HepG2 (cell line): ENCODE measurements around the gene CSNK2A1. TPM values are rescaled to one million over a fixed set of nuclear protein-coding genes. Genes with fewer than 3 reads are reported as not detected.
A peak's percentile ranks its signal among the peaks of the same experiment; 100 is the strongest.

Experiments
- AKAP8 ChIP-seq: sonication (generic); formaldehyde crosslinking; IDR thresholded peaks from 2 replicates; pipeline ENCODE4 v1.5.1; 2020; ENCODE audit warnings: mild to moderate bottlenecking, missing genetic modification reagents
- ARNTL ChIP-seq: sonication (generic); formaldehyde crosslinking; IDR thresholded peaks from 2 replicates; pipeline ENCODE4 v1.4.0; 2020; ENCODE audit warnings: mild to moderate bottlenecking, missing genetic modification reagents
- BCL6 ChIP-seq: IDR thresholded peaks from 2 replicates; pipeline ENCODE4 v1.6.1; 2016; ENCODE audit warnings: missing genetic modification reagents, missing compliant biosample characterization
- ESRRA ChIP-seq: sonication (generic); formaldehyde crosslinking; IDR thresholded peaks from 2 replicates; pipeline ENCODE4 v1.5.1; 2020; ENCODE audit warnings: mild to moderate bottlenecking, low read depth, missing genetic modification reagents
- FOSL1 ChIP-seq: sonication (generic); formaldehyde crosslinking; IDR thresholded peaks from 2 replicates; pipeline ENCODE4 v1.9.0; 2021; ENCODE audit warnings: missing genetic modification reagents, borderline replicate concordance
- FOXO1 ChIP-seq: sonication (generic); formaldehyde crosslinking; IDR thresholded peaks from 2 replicates; pipeline ENCODE4 v1.4.0; 2020; ENCODE audit warnings: missing genetic modification reagents
- HMG20A ChIP-seq: IDR thresholded peaks from 2 replicates; pipeline ENCODE4 v1.6.1; 2016; ENCODE audit warnings: borderline replicate concordance
- MED8 ChIP-seq: sonication (generic); formaldehyde crosslinking; IDR thresholded peaks from 2 replicates; pipeline ENCODE4 v1.8.1; 2023; ENCODE audit warnings: mild to moderate bottlenecking, missing genetic modification reagents; ENCODE audit not compliant: insufficient replicate concordance
- NCOA5 ChIP-seq: sonication (generic); formaldehyde crosslinking; IDR thresholded peaks from 2 replicates; pipeline ENCODE4 v1.4.0; 2020; ENCODE audit warnings: missing genetic modification reagents
- POLR2A ChIP-seq, 2 experiments: IDR thresholded peaks; 2 replicates each; pipeline ENCODE4 v1.6.1; 2011; ENCODE audit warnings: low read depth in 2 of 2, low read length in 2 of 2, mild to moderate bottlenecking in 1 of 2, moderate library complexity in 1 of 2; ENCODE audit not compliant: insufficient read depth in 1 of 2
- REL ChIP-seq: sonication (generic); formaldehyde crosslinking; conservative IDR thresholded peaks from 2 replicates; pipeline ENCODE4 v1.8.0; 2022; ENCODE audit warnings: mild to moderate bottlenecking, missing genetic modification reagents, moderate library complexity
- RORA ChIP-seq: sonication (generic); formaldehyde crosslinking; IDR thresholded peaks from 2 replicates; pipeline ENCODE4 v1.5.0; 2020; ENCODE audit warnings: mild to moderate bottlenecking, missing genetic modification reagents, moderate library complexity
- SIX4 ChIP-seq: sonication (generic); formaldehyde crosslinking; IDR thresholded peaks from 2 replicates; pipeline ENCODE4 v1.4.0; 2020; ENCODE audit warnings: missing genetic modification reagents
- SOX6 ChIP-seq, 2 experiments: fragments of 450-650 bp in 1 of 2; sonication (generic) in 1 of 2; formaldehyde crosslinking in 1 of 2; IDR thresholded peaks; 2 replicates each; pipeline versions ENCODE4 v1.4.0 to v1.6.1; 2017 to 2020; ENCODE audit warnings: antibody characterized with exemption in 1 of 2, mild to moderate bottlenecking in 1 of 2, missing genetic modification reagents in 1 of 2
- ZFP36L1 ChIP-seq: sonication (generic); formaldehyde crosslinking; IDR thresholded peaks from 2 replicates; pipeline ENCODE4 v1.8.0; 2022; ENCODE audit warnings: mild to moderate bottlenecking, missing genetic modification reagents, moderate library complexity
- ZNF234 ChIP-seq: sonication (generic); formaldehyde crosslinking; conservative IDR thresholded peaks from 2 replicates; pipeline ENCODE4 v1.5.1; 2020; ENCODE audit warnings: mild to moderate bottlenecking, missing genetic modification reagents
- ZNF282 ChIP-seq: fragments of 450-650 bp; IDR thresholded peaks from 2 replicates; pipeline ENCODE4 v1.6.1; 2018; ENCODE audit not compliant: partially characterized antibody
- ZNF329 ChIP-seq: sonication (generic); formaldehyde crosslinking; IDR thresholded peaks from 2 replicates; pipeline ENCODE4 v1.9.0; 2021; ENCODE audit warnings: low read depth, mild to moderate bottlenecking, missing genetic modification reagents
- ZNF605 ChIP-seq: sonication (generic); formaldehyde crosslinking; IDR thresholded peaks from 2 replicates; pipeline ENCODE4 v1.8.0; 2022; ENCODE audit warnings: mild to moderate bottlenecking, missing genetic modification reagents
- ZNF724P ChIP-seq: sonication (generic); formaldehyde crosslinking; IDR thresholded peaks from 2 replicates; pipeline ENCODE4 v1.8.0; 2022; ENCODE audit warnings: missing genetic modification reagents, borderline replicate concordance
- ZNF772 ChIP-seq: sonication (generic); formaldehyde crosslinking; IDR thresholded peaks from 2 replicates; pipeline ENCODE4 v1.5.0; 2020; ENCODE audit warnings: mild to moderate bottlenecking, missing genetic modification reagents
- ZNF781 ChIP-seq: sonication (generic); formaldehyde crosslinking; IDR thresholded peaks from 2 replicates; pipeline ENCODE4 v1.5.1; 2020; ENCODE audit warnings: borderline replicate concordance, mild to moderate bottlenecking, missing genetic modification reagents; ENCODE audit errors: not compliant biosample characterization
- polyA plus RNA-seq, 8 experiments: library from polyadenylated mRNA; depleted of rRNA in 3 of 8; stranded (reverse) in 7 of 8; unstranded in 1 of 8; fragments of >200 nt; fragmentation: Illumina TruSeq in 4 of 8; extraction: Trizol in 4 of 8; gene quantifications; 2 replicates each; pipeline versions ENCODE4 v1.2.1 to v1.2.3, GENCODE V29; 2011 to 2016; ENCODE audit warnings: low read depth in 4 of 8, missing spikeins in 1 of 8, mixed read lengths in 1 of 8; ENCODE audit not compliant: insufficient read depth in 1 of 8
- total RNA-seq, 5 experiments: library from RNA; depleted of rRNA; stranded (reverse); fragments of >200 nt; fragmentation: Illumina TruSeq; extraction: Trizol; gene quantifications; 2 replicates each; pipeline ENCODE4 v1.2.3, GENCODE V29; 2016; ENCODE audit warnings: low read depth in 1 of 5
- TF ChIP-seq, protein P1 (sequence below): IDR thresholded peaks from 2 replicates; pipeline ENCODE4 v1.6.1; 2018; ENCODE audit warnings: missing genetic modification reagents, mild to moderate bottlenecking, missing compliant biosample characterization
- TF ChIP-seq, protein P2 (sequence below): sonication (generic); formaldehyde crosslinking; IDR thresholded peaks from 2 replicates; pipeline ENCODE4 v1.5.0; 2020; ENCODE audit warnings: missing genetic modification reagents
- TF ChIP-seq, protein P3 (sequence below): sonication (generic); formaldehyde crosslinking; conservative IDR thresholded peaks from 2 replicates; pipeline ENCODE4 v1.5.0; 2020; ENCODE audit warnings: missing genetic modification reagents
- TF ChIP-seq, protein P4 (sequence below): sonication (generic); formaldehyde crosslinking; IDR thresholded peaks from 2 replicates; pipeline ENCODE4 v1.9.0; 2022; ENCODE audit warnings: missing genetic modification reagents, mild to moderate bottlenecking, borderline replicate concordance

Gene CSNK2A1
- total and polyA plus RNA-seq, 2 of the 13 experiments (the other 11 are each of a cell fraction or from before 2014, with no cell fraction given), result 153 to 231 TPM

DNA sequence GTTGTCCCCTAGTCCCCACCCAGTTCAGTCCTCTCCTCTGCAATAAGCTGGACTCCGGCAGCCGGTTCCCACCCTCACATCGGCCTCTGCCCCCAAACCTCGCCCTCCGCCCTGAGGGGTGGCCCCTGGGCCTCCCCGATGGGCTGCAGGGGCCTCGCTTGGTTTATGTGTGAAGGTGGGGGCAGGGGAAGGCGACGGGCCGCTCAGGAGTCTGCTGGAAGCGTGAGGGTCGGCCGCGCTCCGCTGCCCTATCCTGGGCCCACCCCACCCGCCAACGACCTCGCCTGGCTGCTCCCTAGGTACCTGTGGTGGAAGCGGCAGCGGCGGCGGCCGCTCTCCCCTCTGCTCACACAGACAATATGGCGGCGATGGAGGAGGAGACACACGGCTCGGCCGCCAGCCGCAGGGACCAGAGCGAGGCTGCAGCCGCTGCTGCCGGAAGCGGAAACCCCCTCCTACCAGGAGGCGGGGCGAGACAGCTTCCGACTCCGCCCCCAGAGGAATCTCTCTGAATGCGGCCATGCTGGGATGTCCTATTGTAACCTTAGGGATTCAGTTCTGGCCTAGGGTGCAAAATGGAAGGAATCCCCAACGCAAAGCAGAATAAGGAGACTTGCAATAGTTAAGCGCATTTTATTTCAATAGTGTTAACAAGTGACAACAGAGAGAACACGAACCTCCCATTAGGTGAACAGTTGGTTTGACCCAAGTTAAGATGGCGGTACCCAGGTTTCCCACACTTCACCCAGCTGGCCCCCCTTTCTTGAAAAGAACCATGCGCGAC lies at the start of gene CSNK2A1 (continued):
- TF ChIP-seq ZFP36L1 (CRISPR knock-in tag), result no peak; the same call in 1 of the 2 replicates
- no peak for TF ChIP-seq RORA (CRISPR knock-in tag)
- peak; percentile 95 for TF ChIP-seq ZNF234 (CRISPR knock-in tag)
- peak; percentile 95 for TF ChIP-seq ZNF605
- TF ChIP-seq, protein P1, sequence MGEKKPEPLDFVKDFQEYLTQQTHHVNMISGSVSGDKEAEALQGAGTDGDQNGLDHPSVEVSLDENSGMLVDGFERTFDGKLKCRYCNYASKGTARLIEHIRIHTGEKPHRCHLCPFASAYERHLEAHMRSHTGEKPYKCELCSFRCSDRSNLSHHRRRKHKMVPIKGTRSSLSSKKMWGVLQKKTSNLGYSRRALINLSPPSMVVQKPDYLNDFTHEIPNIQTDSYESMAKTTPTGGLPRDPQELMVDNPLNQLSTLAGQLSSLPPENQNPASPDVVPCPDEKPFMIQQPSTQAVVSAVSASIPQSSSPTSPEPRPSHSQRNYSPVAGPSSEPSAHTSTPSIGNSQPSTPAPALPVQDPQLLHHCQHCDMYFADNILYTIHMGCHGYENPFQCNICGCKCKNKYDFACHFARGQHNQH (CRISPR knock-in tag), result peak; percentile 79
- TF ChIP-seq, protein P2, sequence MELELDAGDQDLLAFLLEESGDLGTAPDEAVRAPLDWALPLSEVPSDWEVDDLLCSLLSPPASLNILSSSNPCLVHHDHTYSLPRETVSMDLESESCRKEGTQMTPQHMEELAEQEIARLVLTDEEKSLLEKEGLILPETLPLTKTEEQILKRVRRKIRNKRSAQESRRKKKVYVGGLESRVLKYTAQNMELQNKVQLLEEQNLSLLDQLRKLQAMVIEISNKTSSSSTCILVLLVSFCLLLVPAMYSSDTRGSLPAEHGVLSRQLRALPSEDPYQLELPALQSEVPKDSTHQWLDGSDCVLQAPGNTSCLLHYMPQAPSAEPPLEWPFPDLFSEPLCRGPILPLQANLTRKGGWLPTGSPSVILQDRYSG (CRISPR knock-in tag), result peak; percentile 76; the same call in 1 of the 2 replicates
- no peak for TF ChIP-seq HMG20A (CRISPR knock-in tag)
- no peak for TF ChIP-seq AKAP8 (CRISPR knock-in tag)
- no peak for TF ChIP-seq ZNF282
- TF ChIP-seq ESRRA (CRISPR knock-in tag), result peak; percentile 61; the same call in 1 of the 2 replicates
- TF ChIP-seq, protein P3, sequence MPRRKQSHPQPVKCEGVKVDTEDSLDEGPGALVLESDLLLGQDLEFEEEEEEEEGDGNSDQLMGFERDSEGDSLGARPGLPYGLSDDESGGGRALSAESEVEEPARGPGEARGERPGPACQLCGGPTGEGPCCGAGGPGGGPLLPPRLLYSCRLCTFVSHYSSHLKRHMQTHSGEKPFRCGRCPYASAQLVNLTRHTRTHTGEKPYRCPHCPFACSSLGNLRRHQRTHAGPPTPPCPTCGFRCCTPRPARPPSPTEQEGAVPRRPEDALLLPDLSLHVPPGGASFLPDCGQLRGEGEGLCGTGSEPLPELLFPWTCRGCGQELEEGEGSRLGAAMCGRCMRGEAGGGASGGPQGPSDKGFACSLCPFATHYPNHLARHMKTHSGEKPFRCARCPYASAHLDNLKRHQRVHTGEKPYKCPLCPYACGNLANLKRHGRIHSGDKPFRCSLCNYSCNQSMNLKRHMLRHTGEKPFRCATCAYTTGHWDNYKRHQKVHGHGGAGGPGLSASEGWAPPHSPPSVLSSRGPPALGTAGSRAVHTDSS (CRISPR knock-in tag), result no peak
- TF ChIP-seq ARNTL, result 0 out of 2 replicates have a peak, but pooled peaks have one; percentile 64
- TF ChIP-seq ZNF772, result peak; percentile 98
- TF ChIP-seq ZNF781 (CRISPR knock-in tag), result peak; percentile 79
- TF ChIP-seq FOSL1 (CRISPR knock-in tag), result no peak
- TF ChIP-seq SOX6 (IDR thresholded peaks at IDR 0.05), result no peak
- TF ChIP-seq SOX6 (CRISPR knock-in tag; IDR thresholded peaks at IDR 0.05), result peak; percentile 78
- peak; percentile 57 for TF ChIP-seq MED8 (CRISPR knock-in tag)
- TF ChIP-seq ZNF724P (CRISPR knock-in tag), result peak; percentile 82; the same call in 1 of the 2 replicates
- TF ChIP-seq, protein P4, sequence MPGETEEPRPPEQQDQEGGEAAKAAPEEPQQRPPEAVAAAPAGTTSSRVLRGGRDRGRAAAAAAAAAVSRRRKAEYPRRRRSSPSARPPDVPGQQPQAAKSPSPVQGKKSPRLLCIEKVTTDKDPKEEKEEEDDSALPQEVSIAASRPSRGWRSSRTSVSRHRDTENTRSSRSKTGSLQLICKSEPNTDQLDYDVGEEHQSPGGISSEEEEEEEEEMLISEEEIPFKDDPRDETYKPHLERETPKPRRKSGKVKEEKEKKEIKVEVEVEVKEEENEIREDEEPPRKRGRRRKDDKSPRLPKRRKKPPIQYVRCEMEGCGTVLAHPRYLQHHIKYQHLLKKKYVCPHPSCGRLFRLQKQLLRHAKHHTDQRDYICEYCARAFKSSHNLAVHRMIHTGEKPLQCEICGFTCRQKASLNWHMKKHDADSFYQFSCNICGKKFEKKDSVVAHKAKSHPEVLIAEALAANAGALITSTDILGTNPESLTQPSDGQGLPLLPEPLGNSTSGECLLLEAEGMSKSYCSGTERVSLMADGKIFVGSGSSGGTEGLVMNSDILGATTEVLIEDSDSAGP (CRISPR knock-in tag), result peak; percentile 92
- TF ChIP-seq ZNF329 (CRISPR knock-in tag), result peak; percentile 86; the same call in 1 of the 2 replicates
- peak; percentile 37; the same call in 1 of the 2 replicates for TF ChIP-seq SIX4
- TF ChIP-seq FOXO1 (CRISPR knock-in tag), result peak; percentile 71
- TF ChIP-seq NCOA5 (CRISPR knock-in tag), result no peak
- peak; percentile 66; the same call in 1 of the 2 replicates for TF ChIP-seq BCL6
- TF ChIP-seq POLR2A (IDR thresholded peaks at IDR 0.05; ENCODE audit: insufficient read depth in 1 of 2, low read depth in 2 of 2, low read length in 2 of 2), result peak; percentile 93 to 97
- no peak; the same call in 1 of the 2 replicates for TF ChIP-seq REL (CRISPR knock-in tag)
